HL-60/S4 (cell line): ENCODE data around the gene CDH15.
"Not testable (repeated sequence)": the region's sequence is repeated elsewhere in the genome, so short reads cannot be mapped to it uniquely, and the experiment has no call there.

Experiments used
- in situ Hi-C: fragments of 300-500 bp; cut with MboI; formaldehyde crosslinking; loops from 2 replicates; pipeline ENCODE4 v1.14.3; 2022; ENCODE audit warnings: low sequenced_read_pairs

The CDH15 gene

DNA sequence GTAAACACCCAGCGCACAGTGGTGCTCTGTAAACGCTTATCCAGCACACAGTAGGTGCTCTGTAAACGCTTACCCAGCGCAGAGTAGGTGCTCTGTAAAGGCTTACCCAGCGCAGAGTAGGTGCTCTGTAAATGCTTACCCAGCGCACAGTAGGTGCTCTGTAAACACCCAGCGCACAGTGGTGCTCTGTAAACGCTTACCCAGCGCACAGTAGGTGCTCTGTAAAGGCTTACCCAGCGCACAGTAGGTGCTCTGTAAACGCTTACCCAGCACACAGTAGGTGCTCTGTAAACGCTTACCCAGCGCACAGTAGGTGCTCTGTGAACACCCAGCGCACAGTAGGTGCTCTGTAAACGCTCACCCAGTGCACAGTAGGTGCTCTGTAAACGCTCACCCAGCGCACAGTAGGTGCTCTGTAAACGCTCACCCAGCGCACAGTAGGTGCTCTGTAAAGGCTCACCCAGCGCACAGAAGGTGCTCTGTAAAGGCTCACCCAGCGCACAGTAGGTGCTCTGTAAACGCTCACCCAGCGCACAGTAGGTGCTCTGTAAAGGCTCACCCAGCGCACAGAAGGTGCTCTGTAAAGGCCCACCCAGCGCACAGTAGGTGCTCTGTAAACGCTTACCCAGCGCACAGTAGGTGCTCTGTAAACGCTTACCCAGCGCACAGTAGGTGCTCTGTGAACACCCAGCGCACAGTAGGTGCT, 14.5 kb downstream of the CDH15 start:
- in situ Hi-C loops: not testable (repeated sequence)

GRCh38 chr16:89186593-89187031, 15.1 kb downstream of the CDH15 start:
- in situ Hi-C loops: not testable (repeated sequence)

- in situ Hi-C loops: no loop called here
Observed at GRCh38 chr16:89187032-89187769, 15.7 kb downstream of the CDH15 start.

DNA sequence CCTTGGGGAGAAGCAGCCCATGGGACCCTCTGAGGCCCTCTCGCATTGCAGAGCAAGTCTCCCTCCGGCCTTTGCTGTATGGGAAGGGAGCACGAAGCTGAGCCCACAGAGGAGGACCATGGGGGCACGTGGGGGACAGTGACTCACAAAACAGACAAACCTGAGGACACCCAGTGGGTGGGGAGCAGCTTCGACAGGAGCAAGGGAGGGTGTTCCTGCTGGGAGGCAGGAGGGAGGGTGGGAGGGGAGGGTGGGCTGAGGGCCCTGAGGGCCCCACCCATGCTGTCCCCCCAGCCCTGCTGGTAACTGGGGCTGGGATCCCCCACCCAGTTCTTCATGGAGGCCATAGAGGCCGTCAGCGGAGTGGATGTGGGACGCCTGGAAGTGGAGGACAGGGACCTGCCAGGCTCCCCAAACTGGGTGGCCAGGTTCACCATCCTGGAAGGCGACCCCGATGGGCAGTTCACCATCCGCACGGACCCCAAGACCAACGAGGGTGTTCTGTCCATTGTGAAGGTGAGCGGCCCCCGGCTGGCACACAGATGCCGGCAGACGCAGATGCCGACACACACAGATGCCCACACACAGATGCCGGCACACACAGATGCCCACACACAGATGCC, 16.3 kb downstream of the CDH15 start:
- in situ Hi-C loops: no loop called here

GRCh38 chr16:89188471-89189357, 17.2 kb downstream of the CDH15 start:
- in situ Hi-C loops: not testable (repeated sequence)

GRCh38 chr16:89189358-89190025, 17.9 kb downstream of the CDH15 start:
- in situ Hi-C loops: no loop called here

DNA sequence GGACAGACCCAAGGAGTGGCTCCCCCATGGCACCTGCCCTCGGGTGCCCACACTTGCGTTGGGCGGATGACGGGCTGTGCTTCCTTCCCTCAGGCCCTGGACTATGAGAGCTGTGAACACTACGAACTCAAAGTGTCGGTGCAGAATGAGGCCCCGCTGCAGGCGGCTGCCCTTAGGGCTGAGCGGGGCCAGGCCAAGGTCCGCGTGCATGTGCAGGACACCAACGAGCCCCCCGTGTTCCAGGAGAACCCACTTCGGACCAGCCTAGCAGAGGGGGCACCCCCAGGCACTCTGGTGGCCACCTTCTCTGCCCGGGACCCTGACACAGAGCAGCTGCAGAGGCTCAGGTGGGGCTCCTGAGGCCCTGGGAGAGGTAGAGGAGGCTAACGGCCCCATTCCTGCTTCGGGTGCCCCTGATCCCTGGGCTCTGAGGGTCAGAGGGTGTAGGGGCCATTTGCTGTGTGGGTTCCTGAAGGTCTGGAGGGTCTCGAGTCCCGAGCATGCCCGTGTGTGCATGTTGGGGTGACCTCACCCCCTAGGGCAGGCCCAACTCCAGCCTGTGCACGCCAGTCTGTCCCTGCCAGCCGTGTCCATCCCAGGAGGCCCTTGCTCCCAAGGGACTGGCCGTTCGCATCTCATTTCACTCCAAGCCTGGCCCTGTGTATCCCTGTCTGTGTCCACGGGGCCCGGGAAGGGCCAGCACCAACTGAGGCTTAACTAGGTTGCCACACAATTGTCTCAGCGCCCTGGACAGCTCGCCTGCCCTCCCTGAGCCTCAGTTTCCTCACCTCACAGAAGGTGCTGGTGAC, 18.8 kb downstream of the CDH15 start:
- in situ Hi-C loops: no loop called here

DNA sequence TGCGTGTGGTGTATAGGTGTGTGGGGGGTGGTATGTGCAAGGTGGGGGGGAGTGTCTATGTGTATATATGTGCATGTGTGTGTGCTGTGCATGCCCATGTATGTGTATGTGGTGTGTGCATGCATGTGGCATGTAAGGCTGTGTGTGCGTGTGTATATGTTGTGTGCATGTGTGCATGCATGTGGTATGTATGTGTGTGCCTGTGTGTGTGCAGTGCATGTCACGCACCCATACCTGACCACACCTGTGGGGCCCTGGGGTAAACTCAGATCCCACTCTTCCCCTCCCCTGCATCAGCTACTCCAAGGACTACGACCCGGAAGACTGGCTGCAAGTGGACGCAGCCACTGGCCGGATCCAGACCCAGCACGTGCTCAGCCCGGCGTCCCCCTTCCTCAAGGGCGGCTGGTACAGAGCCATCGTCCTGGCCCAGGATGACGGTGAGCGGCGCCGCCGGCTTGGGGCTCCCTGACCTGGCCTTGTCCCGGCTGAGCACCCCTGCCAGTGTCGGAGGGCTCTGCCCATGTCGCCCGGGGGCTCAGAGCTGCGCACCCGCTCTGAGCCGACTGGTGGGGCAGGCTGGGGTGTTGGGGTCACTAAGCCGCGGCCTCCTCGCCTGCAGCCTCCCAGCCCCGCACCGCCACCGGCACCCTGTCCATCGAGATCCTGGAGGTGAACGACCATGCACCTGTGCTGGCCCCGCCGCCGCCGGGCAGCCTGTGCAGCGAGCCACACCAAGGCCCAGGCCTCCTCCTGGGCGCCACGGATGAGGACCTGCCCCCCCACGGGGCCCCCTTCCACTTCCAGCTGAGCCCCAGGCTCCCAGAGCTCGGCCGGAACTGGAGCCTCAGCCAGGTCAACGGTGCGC, 19.7 kb downstream of the CDH15 start:
- in situ Hi-C loops: no loop called here

- in situ Hi-C loops: no loop called here
Observed at GRCh38 chr16:89191901-89192185, 20.3 kb downstream of the CDH15 start.

DNA sequence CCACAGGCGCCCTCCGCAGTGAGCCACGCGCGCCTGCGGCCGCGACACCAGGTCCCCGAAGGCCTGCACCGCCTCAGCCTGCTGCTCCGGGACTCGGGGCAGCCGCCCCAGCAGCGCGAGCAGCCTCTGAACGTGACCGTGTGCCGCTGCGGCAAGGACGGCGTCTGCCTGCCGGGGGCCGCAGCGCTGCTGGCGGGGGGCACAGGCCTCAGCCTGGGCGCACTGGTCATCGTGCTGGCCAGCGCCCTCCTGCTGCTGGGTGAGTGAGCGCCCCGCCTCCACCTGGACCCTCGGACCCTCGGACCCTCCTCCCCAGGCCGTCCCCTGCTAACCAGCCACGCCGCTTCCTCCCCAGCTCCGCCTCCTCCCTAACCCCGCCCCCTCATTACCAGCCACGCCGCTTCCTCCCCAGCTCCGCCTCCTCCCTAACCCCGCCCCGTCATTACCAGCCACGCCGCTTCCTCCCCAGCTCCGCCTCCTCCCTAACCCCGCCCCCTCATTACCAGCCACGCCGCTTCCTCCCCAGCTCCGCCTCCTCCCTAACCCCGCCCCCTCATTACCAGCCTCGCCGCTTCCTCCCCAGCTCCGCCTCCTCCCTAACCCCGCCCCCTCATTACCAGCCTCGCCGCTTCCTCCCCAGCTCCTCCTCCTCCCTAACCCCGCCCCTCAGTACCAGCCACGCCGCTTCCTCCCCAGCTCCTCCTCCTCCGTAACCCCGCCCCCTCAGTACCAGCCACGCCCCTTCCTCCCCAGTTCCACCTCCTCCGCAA, 20.8 kb downstream of the CDH15 start:
- in situ Hi-C loops: not testable (repeated sequence)

GRCh38 chr16:89192956-89193575, 21.5 kb downstream of the CDH15 start:
- in situ Hi-C loops: no loop called here

GRCh38 chr16:89193576-89194293, 22.2 kb downstream of the CDH15 start:
- in situ Hi-C loops: no loop called here

DNA sequence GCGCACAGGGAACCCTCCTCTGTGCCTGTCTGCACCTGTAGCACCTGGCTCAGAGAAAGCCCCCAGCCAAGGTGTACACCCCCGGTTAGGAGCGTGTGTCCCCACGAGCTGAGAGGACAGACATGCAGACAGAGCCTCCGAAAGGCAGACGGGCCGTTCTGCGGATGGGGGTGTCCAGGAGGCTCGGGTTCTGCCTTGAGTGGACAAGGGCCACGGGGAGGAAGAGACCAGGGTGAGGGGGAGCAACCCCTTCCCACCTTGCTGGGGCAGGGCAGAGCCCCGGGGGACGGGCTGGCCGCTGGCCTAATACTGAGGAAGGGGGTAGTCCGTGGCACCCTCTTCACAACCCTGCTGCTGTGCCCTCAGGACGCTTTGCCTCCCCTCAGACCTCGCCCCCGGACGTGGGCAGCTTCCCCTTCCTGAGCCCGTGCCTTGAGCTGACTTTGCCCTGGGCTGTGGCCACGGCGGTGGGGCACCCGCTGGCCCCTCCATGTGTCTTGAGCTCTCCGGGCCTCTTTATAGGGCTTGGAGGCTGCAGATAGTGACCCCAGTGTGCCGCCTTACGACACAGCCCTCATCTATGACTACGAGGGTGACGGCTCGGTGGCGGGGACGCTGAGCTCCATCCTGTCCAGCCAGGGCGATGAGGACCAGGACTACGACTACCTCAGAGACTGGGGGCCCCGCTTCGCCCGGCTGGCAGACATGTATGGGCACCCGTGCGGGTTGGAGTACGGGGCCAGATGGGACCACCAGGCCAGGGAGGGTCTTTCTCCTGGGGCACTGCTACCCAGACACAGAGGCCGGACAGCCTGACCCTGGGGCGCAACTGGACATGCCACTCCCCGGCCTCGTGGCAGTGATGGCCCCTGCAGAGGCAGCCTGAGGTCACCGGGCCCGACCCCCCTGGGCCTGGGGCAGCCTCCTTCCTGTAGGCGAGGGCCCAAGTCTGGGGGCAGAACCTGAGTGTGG, 23.1 kb downstream of the CDH15 start:
- in situ Hi-C loops: no loop called here

GRCh38 chr16:89195521-89196171, 24.1 kb downstream of the CDH15 start:
- in situ Hi-C loops: no loop called here

GRCh38 chr16:89197033-89197632, 25.6 kb downstream of the CDH15 start:
- in situ Hi-C loops: no loop called here
